ENCODE measurements around the gene GRIK2.
"Not testable (repeated sequence)": the region's sequence is repeated elsewhere in the genome, so short reads cannot be mapped to it uniquely, and the experiment has no call there.

The GRIK2 gene

DNA sequence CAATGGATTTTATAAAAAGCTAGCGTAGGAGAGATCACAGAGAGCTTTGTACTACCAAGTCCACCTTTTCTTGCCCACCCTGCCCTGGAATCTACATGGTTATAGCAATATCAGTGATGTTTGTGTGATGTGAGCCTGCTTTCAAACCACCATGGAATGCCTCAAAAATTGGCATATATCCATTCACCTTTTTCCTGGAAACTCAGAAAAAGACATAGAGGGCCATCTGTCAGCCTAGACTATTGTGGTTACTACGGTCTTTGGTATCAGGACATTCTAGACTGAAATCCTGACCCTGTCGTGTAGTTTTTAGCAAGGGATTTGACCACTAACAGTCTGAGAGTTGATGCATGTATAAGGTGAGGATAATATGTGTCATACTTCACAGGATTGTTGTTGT is 239.6 kb downstream of the GRIK2 start:
- no peak for DNase-seq (ENCODE audit: low spot score)

- not testable (repeated sequence) for DNase-seq (ENCODE audit: low spot score)
These were observed 245.4 kb downstream of the GRIK2 start for GRCh38 chr6:101638865-101639264.

DNA sequence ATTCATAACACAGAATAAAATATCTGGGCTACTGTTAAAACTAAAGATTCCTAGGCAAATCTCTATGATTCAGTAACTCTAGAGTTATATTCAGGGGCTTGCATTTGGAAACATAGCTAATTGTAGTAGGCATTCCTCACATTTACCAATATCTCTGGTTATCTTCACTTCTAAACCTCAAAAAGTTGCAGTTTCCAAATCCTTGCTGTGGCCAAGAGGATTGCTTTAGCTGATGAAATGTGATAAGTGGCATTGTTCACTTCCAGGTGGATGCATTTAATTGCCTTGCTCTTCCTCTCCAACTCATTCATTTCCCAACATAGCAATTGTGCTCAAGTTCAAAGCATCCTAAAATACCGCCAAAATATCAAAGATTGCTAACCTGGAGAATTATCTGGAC is 246.6 kb downstream of the GRIK2 start:
- DNase-seq (ENCODE audit: low spot score): no peak

DNA sequence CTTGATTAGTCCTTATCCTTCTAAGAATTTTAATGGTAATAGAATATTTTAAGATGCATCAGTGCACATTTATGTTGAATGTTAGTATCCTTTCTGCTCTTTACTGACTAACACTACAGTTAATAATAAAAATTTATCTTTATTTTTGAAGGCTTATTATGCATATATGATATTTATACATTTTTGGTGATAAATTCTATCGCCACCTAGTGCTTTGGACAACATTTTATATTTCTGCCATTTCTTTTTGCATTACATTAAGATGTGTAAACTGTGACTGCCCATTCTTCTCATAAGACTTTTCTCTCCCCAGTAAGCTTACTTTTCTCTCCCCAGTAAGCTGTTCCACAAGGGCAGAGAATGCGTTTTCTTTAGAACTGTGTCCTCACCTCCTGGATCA is 252.3 kb downstream of the GRIK2 start:
- no peak for DNase-seq (ENCODE audit: low spot score)

DNA sequence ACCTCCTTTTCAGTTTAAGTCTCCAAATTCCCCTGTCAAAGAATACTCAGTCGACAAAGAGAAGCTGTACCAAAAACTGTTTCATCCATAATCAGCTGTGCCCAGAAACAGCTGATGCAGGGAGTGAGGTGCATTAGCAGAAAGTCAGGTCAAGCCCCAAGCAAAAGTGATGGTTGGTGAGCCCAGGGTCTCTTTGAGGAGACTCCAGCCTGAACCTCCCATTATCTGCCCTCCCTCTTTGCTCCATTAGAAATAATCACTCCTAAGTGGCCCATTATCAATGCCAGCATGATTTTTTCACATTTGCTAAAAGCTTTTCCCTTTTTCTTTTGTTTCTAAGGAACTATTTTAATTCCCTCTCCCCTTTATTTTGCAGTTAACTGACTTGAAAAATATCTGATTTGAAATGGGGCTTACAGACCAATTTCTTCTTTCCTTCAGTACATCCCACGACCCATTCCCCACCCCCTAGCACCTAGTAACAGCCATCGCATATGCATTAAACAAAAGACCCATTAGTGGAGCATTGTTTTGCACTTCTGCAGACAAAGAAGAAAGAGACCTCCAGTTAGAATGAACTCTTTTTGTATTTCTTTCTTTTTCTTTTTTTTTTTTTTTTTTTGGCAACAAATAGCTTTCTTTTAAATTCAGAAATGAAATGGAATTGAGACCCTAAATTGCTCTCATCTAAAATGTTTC is 257.0 kb downstream of the GRIK2 start:
- no peak for DNase-seq (ENCODE audit: low spot score)

- DNase-seq (ENCODE audit: low spot score): no peak
These were observed 258.6 kb downstream of the GRIK2 start for GRCh38 chr6:101652079-101652478.

DNA sequence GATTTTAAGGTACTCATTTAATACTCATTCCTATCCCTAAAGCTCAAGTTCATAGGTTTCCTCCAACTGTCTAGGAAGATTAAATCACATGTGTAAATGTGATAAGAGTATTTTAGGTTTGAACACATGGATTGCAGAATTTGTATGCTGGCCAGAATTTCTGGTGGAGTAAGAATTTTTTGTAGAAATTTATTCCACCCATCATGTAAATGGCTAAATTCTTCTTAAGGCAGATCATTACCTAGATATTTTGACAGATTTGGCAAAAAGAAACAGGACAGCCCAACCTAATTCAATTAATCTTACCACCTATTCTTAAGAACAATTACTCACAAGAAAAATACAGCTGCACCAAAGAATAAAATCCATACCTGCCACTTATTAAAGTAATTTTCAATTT is 261.6 kb downstream of the GRIK2 start:
- no peak for DNase-seq (ENCODE audit: low spot score)

DNA sequence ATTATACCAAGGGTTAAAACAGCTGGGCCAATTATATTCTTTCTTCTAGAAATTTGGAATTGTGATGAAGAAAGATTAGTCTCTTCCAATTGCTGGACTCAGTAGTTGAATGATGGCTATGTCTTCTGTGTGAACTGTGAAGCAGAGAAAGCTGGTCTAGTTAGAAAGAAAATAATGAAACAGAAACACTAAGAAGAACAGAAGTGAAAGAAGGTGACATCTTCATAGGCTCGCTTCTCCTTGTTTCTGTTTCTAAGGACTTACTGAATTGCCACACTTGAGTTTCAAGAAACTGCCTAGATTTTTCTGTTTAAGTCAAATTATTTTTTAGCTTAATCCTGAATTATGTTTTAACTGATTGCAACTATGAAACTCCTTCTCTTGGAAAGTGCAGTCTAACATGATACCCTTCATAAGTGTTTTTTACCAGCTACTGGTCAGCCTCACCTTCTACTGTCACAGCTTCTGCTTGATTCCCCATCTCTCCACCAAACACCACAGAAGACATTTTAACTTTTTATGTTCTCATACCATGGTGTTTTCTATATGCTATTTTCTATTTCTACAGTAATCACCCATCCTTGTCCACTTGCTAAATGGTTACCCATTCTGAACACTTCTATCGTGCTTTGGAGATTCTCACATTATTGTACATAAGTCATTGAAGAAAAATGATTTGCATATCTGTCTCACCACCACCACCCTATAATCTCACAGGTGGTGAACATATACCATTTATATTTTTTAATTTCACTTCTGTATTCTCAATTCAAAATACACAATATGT is 268.8 kb downstream of the GRIK2 start:
- no peak for DNase-seq (ENCODE audit: low spot score)

DNA sequence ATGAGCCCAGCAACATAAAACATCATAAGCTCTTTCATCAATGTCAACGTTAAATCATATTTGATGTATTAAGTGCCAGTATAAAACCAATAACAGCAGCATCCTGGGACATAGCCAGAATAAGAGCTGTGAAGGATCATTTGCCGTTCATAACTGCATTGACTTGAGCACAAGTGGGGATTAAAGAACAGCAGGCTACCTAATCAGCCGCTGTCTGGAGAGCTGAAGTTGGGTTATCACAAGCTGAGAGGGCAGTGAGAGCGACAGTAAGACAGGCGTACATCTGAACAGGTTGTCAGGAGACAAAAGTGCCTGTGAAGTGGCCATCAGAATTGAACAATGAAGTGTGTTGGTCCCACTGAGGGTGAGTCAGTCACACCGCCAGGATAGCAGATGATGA is 269.6 kb downstream of the GRIK2 start:
- DNase-seq (ENCODE audit: low spot score): no peak

- DNase-seq (ENCODE audit: low spot score): no peak
These were observed 272.7 kb downstream of the GRIK2 start for GRCh38 chr6:101666256-101666655.

DNA sequence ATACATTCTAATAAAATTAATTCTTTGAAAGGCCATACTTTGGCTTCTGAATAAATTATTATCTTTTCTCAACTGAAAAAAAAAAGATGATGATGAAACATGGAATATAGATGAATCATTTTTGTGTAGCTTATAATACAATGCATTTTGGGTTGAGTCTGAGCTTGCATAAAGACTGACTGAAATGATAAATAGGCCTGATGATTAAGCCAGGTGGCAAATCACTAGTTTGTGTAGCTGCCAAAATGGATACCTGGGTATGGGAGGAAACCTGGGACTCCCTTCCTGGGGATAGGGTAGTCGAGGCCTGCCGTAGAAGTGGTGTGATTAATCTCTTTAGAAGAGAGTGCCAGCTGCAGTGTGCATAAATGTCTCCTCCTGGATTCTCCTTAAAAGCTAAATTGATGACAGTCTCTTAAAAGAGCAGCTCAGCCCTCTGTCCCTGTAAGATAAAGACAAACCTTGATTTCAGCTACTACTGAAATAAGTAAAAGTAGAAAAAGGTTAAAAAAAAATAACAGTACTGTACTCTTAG is 275.1 kb downstream of the GRIK2 start:
- peak; percentile 7 for DNase-seq (ENCODE audit: low spot score)

DNA sequence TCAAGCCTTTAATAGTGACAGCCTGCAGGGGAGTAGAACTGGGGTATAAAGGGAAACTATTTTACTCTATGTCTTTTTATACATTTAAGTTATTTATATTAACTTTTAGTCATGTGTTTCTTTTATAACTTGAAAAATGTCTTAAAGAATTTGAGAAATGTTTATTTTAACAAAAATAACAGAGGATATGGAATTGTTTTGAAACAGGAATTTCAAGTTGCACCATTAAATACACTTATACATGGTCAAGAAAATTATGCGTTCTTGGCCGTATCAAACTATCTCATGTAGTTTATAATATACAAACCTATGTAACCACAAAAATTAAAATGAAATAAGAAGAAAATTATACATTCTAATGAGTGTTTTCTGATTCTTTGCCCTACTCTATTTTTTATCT is 282.7 kb downstream of the GRIK2 start:
- DNase-seq (ENCODE audit: low spot score): no peak

- DNase-seq (ENCODE audit: low spot score): no peak
These were observed 289.4 kb downstream of the GRIK2 start for GRCh38 chr6:101682937-101683336.

- DNase-seq (ENCODE audit: low spot score): peak; percentile 39
These were observed 290.4 kb downstream of the GRIK2 start for GRCh38 chr6:101683884-101684283.

DNA sequence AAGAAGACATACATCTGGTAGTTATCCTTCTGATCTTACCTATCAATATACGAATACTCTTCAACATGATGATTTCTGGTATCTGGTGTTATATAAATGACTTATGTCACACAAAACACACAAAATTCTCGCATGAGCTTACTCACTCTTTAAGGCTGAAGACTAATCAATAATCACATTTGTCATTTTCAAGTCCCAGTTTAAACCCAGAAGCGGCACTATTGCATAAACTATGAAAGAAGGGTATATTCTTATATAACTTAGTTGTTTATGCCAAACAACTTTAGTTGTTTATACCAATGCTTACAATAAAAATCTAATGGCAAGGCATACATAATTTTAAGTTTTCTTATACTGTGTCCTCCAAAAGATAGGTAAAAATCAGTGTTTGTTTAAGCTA is 293.1 kb downstream of the GRIK2 start:
- no peak for DNase-seq (ENCODE audit: low spot score)

DNA sequence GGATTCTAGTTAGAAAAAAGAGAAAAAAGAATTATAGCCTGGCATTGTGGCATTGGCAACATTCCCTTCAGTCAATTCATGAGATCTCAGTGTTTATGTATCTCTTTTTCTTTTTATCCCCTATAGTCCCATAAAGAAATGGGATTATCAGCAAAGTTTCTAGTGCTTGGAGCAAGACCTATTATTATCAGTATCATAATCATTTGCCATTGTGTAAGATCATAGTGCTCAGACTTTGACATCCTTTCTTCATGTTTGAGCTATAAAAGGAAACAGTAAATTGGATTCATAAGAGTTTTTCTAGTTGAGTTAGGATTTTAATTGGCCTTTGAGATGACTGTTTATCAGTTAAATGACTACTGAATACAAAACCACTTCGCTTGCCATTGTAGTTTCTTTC is 295.6 kb downstream of the GRIK2 start:
- no peak for DNase-seq (ENCODE audit: low spot score)

GRCh38 chr6:101689695-101690094 is 296.2 kb downstream of the GRIK2 start:
- DNase-seq (ENCODE audit: low spot score): no peak

GRCh38 chr6:101700655-101701054 is 307.1 kb downstream of the GRIK2 start:
- no peak for DNase-seq (ENCODE audit: low spot score)

- no peak for DNase-seq (ENCODE audit: low spot score)
These were observed 309.8 kb downstream of the GRIK2 start for GRCh38 chr6:101703311-101703710.

DNA sequence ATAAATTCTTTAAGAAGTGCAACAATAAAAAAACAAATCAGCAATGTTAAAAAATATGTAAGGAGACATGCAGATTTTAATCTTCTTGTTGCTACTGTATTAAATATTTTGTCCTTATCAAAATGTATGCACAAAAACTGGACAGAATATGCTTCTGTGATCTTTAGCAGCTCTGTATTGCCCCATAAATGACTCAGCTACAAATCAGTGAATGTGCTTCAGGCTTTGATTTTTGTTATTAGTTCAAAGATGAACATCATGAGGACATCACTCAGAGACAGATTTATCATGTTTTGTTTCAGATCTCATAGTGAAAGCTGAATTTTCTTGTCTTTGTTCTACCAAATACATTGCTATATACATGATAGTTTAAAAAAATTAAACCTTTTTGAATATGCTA is 312.4 kb downstream of the GRIK2 start:
- DNase-seq (ENCODE audit: low spot score): no peak

GRCh38 chr6:101706576-101706975 is 313.1 kb downstream of the GRIK2 start:
- DNase-seq (ENCODE audit: low spot score): no peak

DNA sequence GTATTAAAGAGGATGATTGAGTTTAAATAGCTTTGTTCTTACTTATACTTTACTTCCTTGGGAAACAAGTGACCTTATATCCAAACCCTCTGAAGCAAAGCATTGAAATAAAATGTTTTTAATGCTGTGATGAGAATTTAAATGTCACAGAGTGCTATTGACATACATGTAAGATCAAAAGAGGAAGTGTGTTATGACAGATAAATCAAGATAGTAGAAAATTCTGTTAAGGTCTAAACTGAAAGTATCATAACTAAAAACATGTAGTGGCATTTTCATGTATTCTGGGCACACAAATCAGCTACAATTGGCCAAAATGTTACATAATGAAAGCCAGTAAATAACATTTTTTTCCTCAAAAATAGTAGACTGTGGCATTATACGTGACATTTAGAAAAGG is 318.0 kb downstream of the GRIK2 start:
- no peak for DNase-seq (ENCODE audit: low spot score)

DNA sequence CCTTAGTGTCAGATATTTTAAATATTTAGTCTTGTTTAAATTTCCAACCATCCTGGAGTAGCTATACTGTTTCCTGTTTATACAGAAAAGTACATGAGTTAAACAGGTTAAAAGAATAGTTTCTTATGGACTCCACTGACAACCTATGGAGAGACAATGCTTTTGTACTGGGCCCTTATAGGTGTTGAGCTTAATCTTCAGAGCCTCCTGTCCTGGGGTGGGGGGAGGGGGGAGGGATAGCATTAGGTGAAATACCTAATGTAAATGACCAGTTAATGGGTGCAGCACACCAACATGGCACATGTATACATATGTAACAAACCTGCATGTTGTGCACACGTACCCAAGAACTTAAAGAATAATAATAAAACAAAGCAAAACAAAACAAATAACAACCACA is 322.9 kb downstream of the GRIK2 start:
- DNase-seq (ENCODE audit: low spot score): no peak

- no peak for DNase-seq (ENCODE audit: low spot score)
These were observed 323.3 kb downstream of the GRIK2 start for GRCh38 chr6:101716810-101717209.

Data from putamen (tissue), 1 donor.